Measurements from ENCODE around the gene CLSTN2. TPM values are rescaled to one million over a fixed set of nuclear protein-coding genes. Genes with fewer than 3 reads are reported as not detected.
"Not testable (repeated sequence)": the region's sequence is repeated elsewhere in the genome, so short reads cannot be mapped to it uniquely, and the experiment has no call there.

CLSTN2 gene
- total RNA-seq, 1 donor from 2014 or later, result 3.9 TPM

DNA sequence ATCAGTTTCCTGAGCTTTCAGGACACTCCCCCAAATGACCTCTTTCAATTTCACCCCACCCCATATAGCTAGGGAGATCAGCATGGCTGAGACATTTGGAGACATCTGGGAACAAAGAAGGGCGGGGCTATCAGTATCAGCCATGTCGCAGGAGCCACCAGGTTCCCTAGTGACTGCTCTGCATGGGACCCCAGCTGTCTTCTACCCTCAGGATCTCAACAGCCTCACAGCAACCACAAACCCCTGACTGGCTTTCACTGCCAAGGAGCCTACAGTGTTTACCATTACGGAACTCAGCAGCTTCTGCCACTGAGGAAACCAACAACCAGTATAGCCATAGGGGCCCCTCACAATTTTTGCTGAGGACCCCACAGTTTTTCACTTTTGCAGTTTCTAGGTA, 473.3 kb downstream of the CLSTN2 start:
- intact Hi-C loops (cut with DNase I), result no loop called here
- DNase-seq (ENCODE audit: low spot score), result no peak

DNA sequence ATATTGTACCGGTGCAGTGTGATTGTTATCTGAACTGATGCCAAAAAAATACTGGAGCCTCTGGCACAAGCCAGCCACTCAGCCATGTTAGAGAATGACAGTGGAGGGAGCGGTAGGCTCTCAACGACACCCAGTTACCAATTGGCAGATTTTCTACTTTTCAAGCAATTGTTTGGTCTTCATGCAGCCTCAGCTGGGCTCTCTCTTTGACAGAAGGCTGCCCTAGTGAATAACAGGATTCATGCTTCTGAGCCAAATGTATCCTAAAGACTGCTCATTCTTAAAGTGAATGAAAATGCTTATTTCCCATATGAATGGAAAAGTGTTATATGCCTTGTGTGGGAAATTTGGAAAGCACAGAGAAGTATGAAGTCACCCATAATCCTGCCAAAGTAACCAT, 481.7 kb downstream of the CLSTN2 start:
- intact Hi-C loops (cut with DNase I), result no loop called here
- DNase-seq (ENCODE audit: low spot score), result no peak

DNA sequence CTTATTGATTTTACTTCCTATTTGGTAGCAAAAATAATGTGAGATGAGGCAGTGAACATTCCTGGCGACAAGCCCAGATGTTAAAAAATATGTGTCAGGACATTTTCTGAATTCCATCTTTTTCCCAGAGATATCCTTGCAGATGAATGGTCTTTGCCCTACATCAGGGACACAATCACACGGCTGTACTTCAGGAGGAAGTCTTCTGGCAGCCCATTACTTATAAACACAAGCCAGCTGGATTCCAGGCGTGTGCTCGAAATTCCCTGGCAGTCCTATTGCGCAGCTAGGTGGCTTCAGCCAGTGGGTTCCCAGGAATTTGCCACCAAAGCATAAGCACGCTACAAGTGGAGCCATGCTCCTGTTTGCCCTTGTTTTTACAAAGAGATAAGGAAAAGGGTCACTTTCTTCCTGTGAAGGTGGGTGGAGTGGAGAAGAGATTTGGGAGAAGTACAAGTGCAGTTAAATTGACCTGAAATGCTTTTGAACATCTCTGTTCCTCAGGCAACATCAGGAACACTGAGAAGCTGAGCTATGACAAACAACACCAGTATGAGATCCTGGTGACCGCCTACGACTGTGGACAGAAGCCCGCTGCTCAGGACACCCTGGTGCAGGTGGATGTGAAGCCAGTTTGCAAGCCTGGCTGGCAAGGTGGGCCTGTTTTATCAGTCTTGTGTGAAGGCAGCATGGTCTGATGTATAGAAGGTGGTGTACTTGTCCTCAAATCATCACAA, 485.8 kb downstream of the CLSTN2 start:
- intact Hi-C loops (cut with DNase I), result no loop called here
- DNase-seq (ENCODE audit: low spot score), result no peak

DNA sequence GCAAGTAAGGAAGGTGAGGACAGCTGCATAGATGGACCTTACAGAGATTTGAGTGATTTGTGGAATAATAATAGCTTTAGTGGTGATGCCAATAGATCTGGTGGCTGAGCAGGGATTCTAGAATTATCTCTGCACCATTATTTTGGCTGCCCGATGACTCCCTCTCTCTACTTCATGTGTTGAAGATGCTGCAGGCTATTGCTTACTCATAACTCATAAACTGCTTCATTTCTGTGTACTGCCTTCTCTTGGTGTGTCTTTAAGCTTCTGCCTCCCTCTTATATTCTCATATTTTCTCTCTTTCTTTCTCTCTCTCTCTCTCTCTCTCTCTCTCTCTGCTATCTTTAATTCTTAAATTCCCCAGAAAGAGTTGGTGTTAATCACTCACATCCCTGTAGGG, 486.9 kb downstream of the CLSTN2 start:
- intact Hi-C loops (cut with DNase I), result no loop called here
- DNase-seq (ENCODE audit: low spot score), result no peak

DNA sequence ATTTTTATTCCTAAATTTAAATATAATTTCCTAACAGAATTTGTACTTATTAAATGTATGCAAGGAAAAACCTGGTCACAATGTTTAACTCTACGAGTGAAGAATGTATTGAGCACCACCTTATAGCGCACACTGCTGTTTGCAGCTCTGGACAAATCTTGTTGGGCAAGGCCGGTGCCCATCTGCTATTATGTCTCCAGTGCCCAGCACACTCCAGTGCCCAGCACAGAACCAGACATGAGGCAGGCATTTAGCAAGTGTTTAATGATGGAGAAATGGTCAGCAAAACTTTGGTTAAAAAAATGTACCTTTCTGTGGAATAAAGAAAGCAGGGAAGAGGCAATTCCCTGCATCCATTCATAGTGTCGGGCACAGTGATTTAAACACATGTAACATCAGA, 488.2 kb downstream of the CLSTN2 start:
- no peak for DNase-seq (ENCODE audit: low spot score)
- intact Hi-C loops (cut with DNase I), result no loop called here

DNA sequence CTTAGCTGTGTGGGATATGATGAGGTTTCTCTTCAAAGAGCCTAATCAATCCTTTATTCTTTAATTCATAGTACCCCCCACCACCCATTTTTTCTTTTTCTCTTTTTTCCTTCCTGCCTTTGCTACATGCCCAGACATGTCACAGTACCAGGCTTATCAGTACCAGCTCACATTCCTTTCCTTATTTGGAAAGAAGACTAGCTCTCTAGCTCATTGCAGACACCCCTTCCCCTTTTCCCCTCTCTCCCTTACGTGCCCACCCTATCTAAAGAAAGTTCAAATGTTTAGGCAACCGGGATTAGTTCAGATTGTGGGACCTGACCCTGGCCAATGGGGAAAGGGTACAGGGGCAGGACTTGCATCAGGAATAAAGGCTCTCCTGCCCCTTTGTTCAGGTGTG, 488.6 kb downstream of the CLSTN2 start:
- DNase-seq (ENCODE audit: low spot score); intact Hi-C loops (cut with DNase I): not testable (repeated sequence)

DNA sequence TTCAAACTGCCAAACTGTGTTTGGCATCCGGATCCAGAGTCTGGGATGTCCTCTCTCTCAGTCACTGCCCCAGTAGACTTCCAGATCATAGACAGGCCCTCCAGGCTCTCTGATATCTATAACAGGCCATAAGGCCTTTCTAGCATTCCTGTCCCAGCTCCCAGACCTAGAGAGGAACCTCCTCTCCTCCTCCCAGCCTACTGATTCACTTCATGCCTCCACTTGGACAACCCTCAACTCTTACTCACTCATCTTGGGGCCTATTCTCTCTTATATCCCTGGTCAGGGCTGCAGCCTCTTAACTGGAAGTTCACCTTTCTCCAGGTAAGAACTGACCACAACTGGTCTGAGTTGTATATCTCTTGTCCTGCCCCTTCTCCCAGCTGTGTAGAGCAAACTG, 489.2 kb downstream of the CLSTN2 start:
- DNase-seq (ENCODE audit: low spot score), result no peak
- intact Hi-C loops (cut with DNase I), result no loop called here

DNA sequence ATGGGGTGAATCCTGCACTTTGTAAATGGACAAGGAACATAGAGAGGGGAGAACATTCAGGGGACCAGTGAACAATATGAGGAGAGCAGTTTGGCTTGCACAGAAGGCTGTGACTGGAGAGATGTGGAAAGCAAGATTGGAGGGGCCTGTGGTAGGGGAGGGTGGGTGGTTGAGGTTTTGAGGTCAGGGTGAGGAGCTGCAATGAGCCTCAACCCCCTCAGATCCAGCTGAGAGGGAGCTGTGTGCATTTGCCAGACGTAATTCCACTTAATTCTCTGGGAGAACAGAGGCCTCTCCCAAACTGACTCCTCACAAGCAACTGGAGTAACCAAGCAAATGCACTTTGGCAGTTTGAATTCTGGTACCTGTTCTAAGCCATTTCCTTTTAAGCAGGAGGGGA, 489.7 kb downstream of the CLSTN2 start:
- intact Hi-C loops (cut with DNase I), result no loop called here
- DNase-seq (ENCODE audit: low spot score), result no peak

DNA sequence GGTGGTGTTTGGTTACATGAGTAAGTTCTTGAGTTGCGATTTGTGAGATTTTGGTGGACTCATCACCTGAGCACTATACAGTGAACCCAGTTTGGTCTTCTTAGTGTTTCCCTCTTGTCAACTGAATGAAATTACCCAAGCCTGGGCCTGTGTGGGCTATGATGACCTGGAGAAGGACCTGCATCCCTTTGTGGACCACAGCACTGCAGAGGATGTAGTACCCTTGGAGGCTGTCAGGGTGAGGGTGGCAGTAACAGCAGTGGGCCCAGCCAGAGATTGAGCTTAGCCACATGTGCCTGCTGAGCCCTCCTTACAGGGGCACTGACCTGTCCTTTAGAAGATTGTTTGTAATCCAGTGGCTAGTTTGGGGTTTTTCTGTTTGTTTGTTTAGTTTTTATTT, 492.8 kb downstream of the CLSTN2 start:
- intact Hi-C loops (cut with DNase I), result no loop called here

DNA sequence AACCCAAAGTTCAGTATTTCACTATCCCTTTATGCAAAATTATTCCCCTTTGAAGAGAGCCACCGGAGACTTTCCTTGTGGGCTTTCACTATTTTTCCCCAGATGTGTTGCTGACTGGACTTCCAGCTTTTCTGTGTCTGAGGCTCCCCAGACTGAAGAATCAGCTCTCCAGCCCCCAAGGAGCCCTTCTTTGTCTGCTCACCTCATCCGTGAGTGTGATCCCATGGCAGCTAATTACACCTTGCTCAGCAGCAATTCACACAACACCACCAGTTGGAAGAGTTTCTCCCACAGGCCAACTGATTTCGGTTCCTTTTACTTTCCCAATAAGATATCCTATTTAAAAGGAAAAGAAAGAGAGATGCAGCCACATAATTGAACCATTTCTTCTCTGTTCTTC, 493.4 kb downstream of the CLSTN2 start:
- no peak for DNase-seq (ENCODE audit: low spot score)
- intact Hi-C loops (cut with DNase I), result no loop called here

More for the DNA sequence above, 492.8 kb downstream of the CLSTN2 start:
- DNase-seq (ENCODE audit: low spot score), result no peak

DNA sequence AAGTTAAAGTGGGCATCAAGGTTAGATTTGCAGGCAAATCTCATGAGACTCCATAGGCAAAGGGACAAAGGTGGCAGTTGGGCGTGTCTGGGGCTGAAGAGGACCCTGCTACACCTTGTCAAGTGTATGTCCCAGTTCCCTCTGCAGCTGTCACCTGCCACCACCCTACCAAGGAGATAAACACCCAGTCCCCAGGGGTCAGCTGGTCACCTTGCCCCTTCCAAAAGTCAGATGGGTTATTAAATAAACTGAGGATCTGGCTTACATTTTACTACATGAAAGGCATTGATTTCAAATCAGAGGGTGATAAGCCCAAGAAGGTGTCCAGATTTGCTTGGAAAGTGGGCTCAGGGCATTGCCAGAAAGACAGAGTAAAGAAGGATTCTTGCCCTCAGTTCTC, 494.8 kb downstream of the CLSTN2 start:
- no peak for DNase-seq (ENCODE audit: low spot score)
- intact Hi-C loops (cut with DNase I), result no loop called here

DNA sequence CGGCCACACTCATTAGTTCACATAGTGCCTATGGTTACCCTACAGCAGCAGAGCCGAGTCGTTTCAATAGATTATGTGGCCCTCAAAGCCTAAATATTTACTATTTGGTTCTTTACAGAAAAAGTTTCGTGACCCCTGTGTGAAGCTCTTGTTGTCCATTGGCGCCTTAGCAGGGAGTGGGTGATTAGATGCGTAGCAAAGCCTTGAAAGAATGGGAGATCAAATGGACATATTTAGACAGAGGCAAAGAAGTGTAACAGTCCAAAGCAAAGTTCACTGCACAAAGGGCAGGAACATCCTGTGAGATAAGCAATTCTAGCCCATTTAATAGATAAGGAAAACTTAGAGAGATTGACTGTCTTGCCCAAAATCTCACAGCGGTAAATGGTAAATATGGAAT, 495.5 kb downstream of the CLSTN2 start:
- intact Hi-C loops (cut with DNase I), result no loop called here
- DNase-seq (ENCODE audit: low spot score), result no peak

DNA sequence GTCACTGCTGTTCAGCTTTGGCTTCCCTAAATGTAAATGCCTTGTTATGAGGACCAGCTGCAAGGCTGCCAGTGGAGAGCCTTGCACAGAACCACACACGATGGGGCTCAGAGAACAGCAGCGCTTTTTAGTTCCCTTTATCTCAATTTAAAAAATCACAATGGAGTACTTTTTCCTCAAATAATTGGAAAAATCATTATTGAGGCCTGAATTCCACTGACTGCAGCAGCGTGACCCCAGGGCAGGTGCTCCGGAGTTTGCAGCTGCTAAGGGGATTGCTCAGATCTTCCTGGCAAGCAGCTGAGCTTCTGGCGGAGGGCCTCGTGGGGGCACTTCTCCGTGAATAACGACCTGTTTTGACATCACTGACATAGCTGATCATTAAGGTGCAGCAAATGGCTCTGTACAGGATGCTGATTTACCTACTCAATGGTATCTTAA, 497.3 kb downstream of the CLSTN2 start:
- intact Hi-C loops (cut with DNase I), result no loop called here
- no peak for DNase-seq (ENCODE audit: low spot score)

DNA sequence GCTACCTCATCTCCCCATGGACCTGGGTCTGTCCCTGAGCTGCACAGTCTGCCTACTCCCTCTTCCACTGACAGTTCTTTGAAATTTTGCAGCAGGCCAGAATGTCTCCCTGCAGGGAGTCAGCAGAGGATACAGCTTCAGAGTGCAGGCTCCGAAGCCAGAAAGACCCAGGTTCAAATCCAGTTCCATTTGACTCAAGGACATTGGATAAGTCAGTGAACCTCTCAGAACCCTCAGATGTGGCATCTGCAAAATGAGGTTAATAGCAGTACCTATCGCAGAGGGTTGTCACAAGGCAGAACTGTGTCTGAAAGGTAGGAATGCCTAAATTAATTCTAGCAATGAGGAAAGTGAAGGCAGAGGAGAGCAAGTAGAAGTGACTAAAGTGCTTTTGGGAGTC, 498.4 kb downstream of the CLSTN2 start:
- intact Hi-C loops (cut with DNase I), result no loop called here
- DNase-seq (ENCODE audit: low spot score), result no peak

DNA sequence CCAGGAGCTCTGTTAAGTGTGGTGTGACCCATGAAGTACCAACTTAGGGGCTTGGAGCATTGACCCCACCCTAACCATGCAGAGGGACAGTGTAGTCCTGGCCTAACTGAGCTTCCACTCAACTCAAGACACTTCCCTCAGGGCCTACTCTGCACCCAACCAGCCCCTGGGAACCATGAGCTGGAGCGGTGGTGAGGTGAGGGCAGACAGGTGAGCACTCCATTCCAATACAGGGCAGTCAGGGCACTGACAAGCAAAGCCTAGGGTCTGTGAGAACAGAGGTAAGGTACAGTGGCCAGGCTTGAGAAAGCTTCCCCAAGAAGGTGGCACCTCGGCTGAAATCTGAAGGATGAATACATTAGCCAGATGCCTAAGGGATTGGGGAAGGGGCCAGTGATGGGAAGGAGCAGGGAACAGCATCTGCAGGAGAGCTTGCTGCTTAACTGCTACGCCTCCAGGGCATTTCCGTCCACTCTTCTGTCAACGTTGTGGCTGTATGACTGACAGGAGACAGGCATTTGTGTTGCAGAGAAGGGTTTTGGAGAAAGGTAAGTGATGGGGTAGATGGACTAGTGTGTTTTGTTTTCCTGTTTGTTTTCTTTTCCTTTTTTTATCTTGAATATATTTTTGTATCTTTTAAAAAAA, 499.4 kb downstream of the CLSTN2 start:
- intact Hi-C loops (cut with DNase I), result no loop called here
- DNase-seq (ENCODE audit: low spot score), result no peak

DNA sequence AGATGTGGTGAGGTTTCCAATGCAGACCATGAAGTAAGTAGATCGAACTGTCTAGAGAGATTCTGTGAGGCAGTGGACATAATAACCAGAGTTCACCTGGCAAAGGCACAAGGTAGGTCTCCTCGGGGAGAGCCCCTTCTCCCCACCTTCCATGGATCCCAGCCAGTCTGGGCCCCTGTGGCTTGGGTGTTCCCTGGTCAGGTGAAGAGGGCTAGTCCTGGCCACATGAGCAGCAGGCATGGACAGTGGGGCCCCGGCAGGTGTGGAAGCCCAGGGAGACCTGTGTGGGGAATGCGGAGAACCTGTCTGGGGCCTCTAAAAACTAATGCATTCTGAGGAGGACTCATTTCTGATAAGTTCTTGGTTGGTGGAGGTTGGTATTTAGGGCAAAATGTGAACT, 501.4 kb downstream of the CLSTN2 start:
- intact Hi-C loops (cut with DNase I), result no loop called here
- no peak for DNase-seq (ENCODE audit: low spot score)

DNA sequence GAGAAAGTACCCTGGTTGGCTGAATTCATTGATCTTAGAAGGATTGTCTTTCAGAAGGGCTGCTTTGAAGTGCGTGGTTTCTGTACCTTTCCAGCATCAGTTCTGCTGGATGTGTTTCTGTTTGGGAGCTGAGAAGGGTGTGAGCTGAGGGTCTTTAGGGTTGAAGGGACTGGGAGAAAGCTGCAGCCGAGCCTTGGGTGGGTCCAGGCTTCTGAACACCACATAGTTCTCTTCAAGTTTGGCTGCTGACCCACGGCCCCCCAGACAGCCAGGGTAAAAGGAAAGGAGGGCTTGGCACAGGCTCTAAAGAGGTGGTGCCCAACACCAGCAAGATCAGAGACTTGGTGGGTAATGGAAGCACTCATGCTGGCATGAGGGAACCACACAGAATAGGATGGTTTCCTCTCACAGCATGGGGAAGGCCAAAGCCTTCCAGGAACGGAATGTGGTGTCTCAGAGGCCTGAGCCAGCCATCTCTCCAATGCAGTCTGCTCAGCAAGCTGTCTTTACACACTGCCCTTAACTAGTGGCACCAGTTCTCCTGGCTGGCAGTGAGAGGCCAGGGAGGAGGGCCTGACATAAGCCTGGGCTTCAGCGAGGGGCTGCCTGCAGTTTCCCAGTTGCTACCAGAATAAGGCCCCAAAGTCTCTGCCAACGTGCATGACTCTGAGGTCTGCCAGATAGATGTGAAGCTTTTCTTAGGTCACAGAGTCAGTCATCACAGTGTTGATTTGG, 503.9 kb downstream of the CLSTN2 start:
- DNase-seq (ENCODE audit: low spot score), result no peak
- intact Hi-C loops (cut with DNase I), result no loop called here

DNA sequence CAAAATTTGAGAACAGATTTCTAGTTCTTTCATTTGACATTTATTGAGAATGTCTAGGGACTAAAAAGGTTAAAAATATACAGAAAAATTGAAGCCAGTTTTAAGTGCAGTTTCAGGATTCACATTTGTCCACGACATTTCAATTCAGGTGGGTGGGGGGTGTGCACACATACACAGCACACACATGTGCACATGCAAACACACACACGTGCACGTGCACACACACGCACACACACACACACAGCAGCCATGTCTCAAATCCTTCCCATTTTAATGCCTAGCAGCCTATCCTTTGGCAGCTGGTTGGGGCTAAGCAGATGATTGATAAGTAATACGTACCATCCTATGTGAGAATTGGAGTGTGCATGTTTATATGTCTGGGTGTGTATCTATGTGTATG, 504.5 kb downstream of the CLSTN2 start:
- DNase-seq (ENCODE audit: low spot score), result no peak
- intact Hi-C loops (cut with DNase I), result no loop called here

DNA sequence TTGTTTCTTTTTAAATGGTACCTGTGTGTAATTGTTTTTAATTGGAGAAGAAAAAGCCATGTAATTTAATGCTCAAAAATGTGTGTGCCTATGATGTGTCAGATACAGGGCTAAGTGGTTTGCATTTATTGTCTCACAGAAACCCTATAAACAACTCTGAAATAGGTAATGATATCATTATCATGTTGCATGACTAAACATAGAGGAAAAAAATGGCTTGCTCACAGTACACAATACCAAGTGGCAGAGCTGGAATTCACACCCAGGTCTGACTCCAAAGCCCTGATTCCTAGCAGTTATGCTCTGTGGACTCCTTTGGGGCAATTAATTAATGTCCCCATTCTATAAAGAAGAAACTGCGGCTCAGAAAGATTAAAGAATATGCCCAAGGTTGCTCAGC, 505.5 kb downstream of the CLSTN2 start:
- DNase-seq (ENCODE audit: low spot score), result no peak
- intact Hi-C loops (cut with DNase I), result no loop called here

DNA sequence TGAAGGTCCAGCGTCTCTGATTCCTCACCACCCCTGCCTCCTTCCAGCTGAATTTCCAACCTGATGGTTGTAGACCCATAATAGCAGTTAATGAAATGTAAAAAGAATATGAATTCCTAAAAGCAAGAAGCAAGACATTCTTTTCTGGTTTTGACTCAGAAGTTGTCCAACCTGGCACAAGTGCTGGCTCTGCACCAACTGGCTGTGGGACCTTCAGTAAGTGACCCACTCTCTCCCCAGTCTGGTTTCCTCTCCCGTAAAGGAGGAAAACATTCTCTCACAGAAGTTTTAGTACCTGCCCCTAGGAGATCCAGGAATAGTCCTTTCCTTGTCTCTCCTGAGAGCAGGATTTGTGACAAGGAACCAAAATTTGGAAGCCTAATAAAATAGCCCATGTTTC, 506.0 kb downstream of the CLSTN2 start:
- intact Hi-C loops (cut with DNase I), result no loop called here
- DNase-seq (ENCODE audit: low spot score), result no peak

DNA sequence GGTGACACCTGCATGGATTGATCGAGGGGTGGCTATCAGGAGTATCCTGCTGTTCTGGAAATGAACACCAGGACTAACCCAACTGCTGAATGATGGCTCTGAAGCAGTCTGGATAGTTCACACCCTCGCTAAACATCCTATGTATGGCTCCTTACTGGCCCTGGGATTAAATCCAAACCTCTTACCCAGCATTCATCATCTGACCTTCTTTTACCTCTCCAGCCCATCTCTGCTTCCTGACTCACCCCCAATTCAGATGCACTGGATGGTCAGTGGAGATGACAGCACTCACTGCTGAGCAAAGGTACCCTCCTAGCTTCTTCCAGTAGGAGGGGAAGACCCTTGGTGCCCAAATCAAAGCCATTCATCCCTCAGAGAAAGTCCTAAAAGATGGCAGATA, 507.6 kb downstream of the CLSTN2 start:
- intact Hi-C loops (cut with DNase I), result no loop called here

More for the DNA sequence above, 507.6 kb downstream of the CLSTN2 start:
- DNase-seq (ENCODE audit: low spot score), result no peak
